Endothelial cell of umbilical vein (primary cell): ENCODE results near the gene TTN.

Experiments used
- CTCF ChIP-seq, 2 donors: IDR thresholded peaks; 1 replicate in 1 of 2; 2 replicates in 1 of 2; pipeline ENCODE4 v1.5.1; 2011; ENCODE audit warnings: low read length in 2 of 2, mild to moderate bottlenecking in 2 of 2, moderate library complexity in 2 of 2, control low read depth in 1 of 2, inconsistent platforms in 1 of 2, low read depth in 1 of 2; ENCODE audit not compliant: insufficient read depth in 1 of 2; ENCODE audit errors: extremely low read depth in 1 of 2
- EZH2 ChIP-seq: IDR thresholded peaks from 2 replicates; pipeline ENCODE4 v1.6.1; 2012; ENCODE audit warnings: borderline replicate concordance, low read depth, mild to moderate bottlenecking, moderate library complexity, low read length, inconsistent platforms; ENCODE audit not compliant: severe bottlenecking
- FOS ChIP-seq: IDR thresholded peaks from 2 replicates; pipeline ENCODE4 v1.6.1; 2011; ENCODE audit warnings: mild to moderate bottlenecking, low read length, moderate library complexity, borderline replicate concordance; ENCODE audit not compliant: insufficient read depth
- GATA2 ChIP-seq: IDR thresholded peaks from 2 replicates; pipeline ENCODE4 v1.7.0; 2011; ENCODE audit warnings: low read depth, mild to moderate bottlenecking, moderate library complexity, mixed read lengths, low read length; ENCODE audit not compliant: insufficient read length, insufficient read depth
- JUN ChIP-seq: IDR thresholded peaks from 2 replicates; pipeline ENCODE4 v1.6.1; 2011; ENCODE audit warnings: borderline replicate concordance, low read depth; ENCODE audit not compliant: insufficient read length, insufficient read depth
- MAX ChIP-seq: IDR thresholded peaks from 2 replicates; pipeline ENCODE4 v1.6.1; 2011; ENCODE audit not compliant: insufficient read depth, insufficient read length
- MYC ChIP-seq: IDR thresholded peaks from one replicate; pipeline ENCODE4 v1.6.1; 2011; ENCODE audit warnings: mild to moderate bottlenecking, low read depth, low read length
- POLR2A ChIP-seq: IDR thresholded peaks from 2 replicates; pipeline ENCODE4 v1.6.1; 2012; ENCODE audit warnings: low read depth, mild to moderate bottlenecking, control low read depth, low read length
- POLR2AphosphoS5 ChIP-seq: IDR thresholded peaks from 2 replicates; pipeline ENCODE4 v1.6.1; 2012; ENCODE audit warnings: low read depth, mild to moderate bottlenecking, control low read depth, low read length, moderate library complexity; ENCODE audit not compliant: insufficient read depth

- TF ChIP-seq CTCF (IDR thresholded peaks at IDR 0.05; ENCODE audit: extremely low read depth in 1 of 2, insufficient read depth in 1 of 2, low read depth in 1 of 2, low read length in 2 of 2) (no peak), MYC (no peak), POLR2A (no peak), FOS (no peak), JUN (no peak), MAX (no peak), EZH2 (no peak), POLR2AphosphoS5 (no peak), GATA2 (no peak)
Measured at GRCh38 chr2:178782236-178782635, 25.0 kb downstream of the TTN start.
